Fibroblast of villous mesenchyme (primary cell): ENCODE results near the gene RUBCNL. TPM values are rescaled to one million over a fixed set of nuclear protein-coding genes. Genes with fewer than 3 reads are reported as not detected.

Experiments used
- DNase-seq: peaks from one replicate; pipeline ENCODE4 v3.0.0-alpha.2; 2010; ENCODE audit warnings: low read depth
- H3K4me3 ChIP-seq: 2 replicates; pipeline ENCODE4 v1.5.1; 2011; ENCODE audit warnings: low read depth, mild to moderate bottlenecking, low read length
- CTCF ChIP-seq: IDR thresholded peaks from 2 replicates; pipeline ENCODE4 v1.5.1; 2012; ENCODE audit warnings: low read depth, mild to moderate bottlenecking, low read length; ENCODE audit not compliant: insufficient read depth
- total RNA-seq: library from RNA; depleted of rRNA; stranded (reverse); fragments of >200 nt; gene quantifications from 2 replicates; pipeline ENCODE4 v1.2.3, GENCODE V29; 2012

RUBCNL gene
- total RNA-seq, 1 donor: 0.43 TPM

- no peak for DNase-seq
- H3K4me3 ChIP-seq: no peak overlapping the region
- no peak for TF ChIP-seq CTCF
Observed at GRCh38 chr13:46360604-46361003, 26.4 kb downstream of the RUBCNL start.

GRCh38 chr13:46359714-46360113 lies 27.3 kb downstream of the RUBCNL start:
- DNase-seq: peak; percentile 21
- H3K4me3 ChIP-seq: no peak overlapping the region

GRCh38 chr13:46355901-46356590 lies 31.0 kb downstream of the RUBCNL start:
- TF ChIP-seq CTCF: no peak
- DNase-seq: no peak
- H3K4me3 ChIP-seq: no peak overlapping the region

More at GRCh38 chr13:46359714-46360113, 27.3 kb downstream of the RUBCNL start:
- TF ChIP-seq CTCF: no peak

GRCh38 chr13:46355088-46355468 lies 32.0 kb downstream of the RUBCNL start:
- H3K4me3 ChIP-seq: no peak overlapping the region
- DNase-seq: no peak
- TF ChIP-seq CTCF: no peak

- TF ChIP-seq CTCF: no peak
- no peak overlapping the region for H3K4me3 ChIP-seq
- peak; percentile 90 for DNase-seq
Observed at GRCh38 chr13:46354156-46355087, 32.6 kb downstream of the RUBCNL start.

- no peak for TF ChIP-seq CTCF
- no peak overlapping the region for H3K4me3 ChIP-seq
- no peak for DNase-seq
Observed at GRCh38 chr13:46352805-46353204, 34.2 kb downstream of the RUBCNL start.
